Keratinocyte (primary cell): Measurements from ENCODE around the gene KLF7. TPM values are rescaled to one million over a fixed set of nuclear protein-coding genes. Genes with fewer than 3 reads are reported as not detected.

Source experiments
- DNase-seq: peaks from one replicate; pipeline ENCODE4 v3.0.0-alpha.2; 2011; ENCODE audit warnings: low read depth, missing footprints, low spot score
- FAIRE-seq: peaks from 2 replicates; lab custom pipeline; 2011; peaks lifted over from hg19 to GRCh38; lab: Jason Lieb, UNC
- H2AFZ ChIP-seq: 2 replicates; pipeline ENCODE4 v1.6.0; 2012; ENCODE audit warnings: low read length, control low read depth, inconsistent platforms; ENCODE audit not compliant: control insufficient read depth
- H3K27ac ChIP-seq: 2 replicates; pipeline ENCODE4 v1.5.1; 2011; ENCODE audit warnings: low read length; ENCODE audit not compliant: control insufficient read depth, insufficient read depth
- H3K27me3 ChIP-seq: 3 replicates; pipeline ENCODE4 v1.6.0; 2011; ENCODE audit warnings: low read length; ENCODE audit not compliant: control insufficient read depth, insufficient read depth; ENCODE audit errors: extremely low read depth
- H3K36me3 ChIP-seq, 2 experiments: 2 replicates in 1 of 2; 3 replicates in 1 of 2; pipeline ENCODE4 v1.5.1; 2011; ENCODE audit warnings: low read length in 2 of 2, mild to moderate bottlenecking in 1 of 2; ENCODE audit not compliant: control insufficient read depth in 2 of 2, insufficient read depth in 2 of 2; ENCODE audit errors: extremely low read depth in 1 of 2
- H3K4me1 ChIP-seq: 3 replicates; pipeline ENCODE4 v1.5.1; 2011; ENCODE audit warnings: low read length; ENCODE audit not compliant: control insufficient read depth, insufficient read depth; ENCODE audit errors: extremely low read depth
- H3K4me2 ChIP-seq: 3 replicates; pipeline ENCODE4 v1.6.0; 2011; ENCODE audit warnings: low read depth, low read length; ENCODE audit not compliant: control insufficient read depth, insufficient read depth; ENCODE audit errors: extremely low read depth
- H3K4me3 ChIP-seq, 3 experiments: fragments of 200-600 bp in 1 of 3; sonication (generic) in 1 of 3; 2 replicates in 2 of 3; 3 replicates in 1 of 3; pipeline ENCODE4 v1.5.1; 2011 to 2016; ENCODE audit warnings: low read length in 3 of 3, mild to moderate bottlenecking in 3 of 3, control low read depth in 2 of 3, inconsistent platforms in 1 of 3, low read depth in 1 of 3, mixed read lengths in 1 of 3, mixed run types in 1 of 3, moderate library complexity in 1 of 3; ENCODE audit not compliant: control insufficient read depth in 2 of 3, insufficient read depth in 2 of 3; ENCODE audit errors: extremely low read depth in 1 of 3
- H3K79me2 ChIP-seq: 2 replicates; pipeline ENCODE4 v1.6.0; 2012; ENCODE audit warnings: low read length; ENCODE audit not compliant: control insufficient read depth, insufficient read depth
- H3K9ac ChIP-seq: 3 replicates; pipeline ENCODE4 v1.6.0; 2011; ENCODE audit warnings: low read length; ENCODE audit not compliant: control insufficient read depth, insufficient read depth; ENCODE audit errors: extremely low read depth
- H3K9me1 ChIP-seq: 3 replicates; pipeline ENCODE4 v1.6.0; 2011; ENCODE audit warnings: low read length; ENCODE audit not compliant: control insufficient read depth, insufficient read depth; ENCODE audit errors: extremely low read depth
- H3K9me3 ChIP-seq: 2 replicates; pipeline ENCODE4 v1.5.1; 2012; ENCODE audit warnings: low read depth, low read length; ENCODE audit not compliant: control insufficient read depth
- H4K20me1 ChIP-seq: 3 replicates; pipeline ENCODE4 v1.6.0; 2011; ENCODE audit warnings: low read length; ENCODE audit not compliant: control insufficient read depth, insufficient read depth; ENCODE audit errors: extremely low read depth
- CTCF ChIP-seq, 3 experiments: IDR thresholded peaks in 1 of 3; conservative IDR thresholded peaks in 1 of 3; optimal IDR thresholded peaks in 1 of 3; 2 replicates in 2 of 3; 3 replicates in 1 of 3; pipeline versions ENCODE3 to v1.5.1; 2011; ENCODE audit warnings: low read length in 3 of 3, mild to moderate bottlenecking in 3 of 3, moderate library complexity in 2 of 3, control low read depth in 1 of 3, inconsistent platforms in 1 of 3; ENCODE audit not compliant: insufficient read depth in 2 of 3; ENCODE audit errors: extremely low read depth in 1 of 3
- EZH2 ChIP-seq: IDR thresholded peaks from one replicate; pipeline ENCODE4 v1.6.1; 2012; ENCODE audit warnings: inconsistent platforms, mild to moderate bottlenecking, low read length, moderate library complexity
- dilution Hi-C: fragments of 300-500 bp; cut with MboI; formaldehyde crosslinking; loops from one replicate; pipeline ENCODE4 v1.7.0; 2020; ENCODE audit warnings: low sequenced_read_pairs; ENCODE audit not compliant: extremely low pct_ligation_motif_present
- polyA plus RNA-seq, 5 experiments: library from polyadenylated mRNA; depleted of rRNA in 3 of 5; stranded (reverse) in 3 of 5; stranded (forward) in 1 of 5; unstranded in 1 of 5; fragments of >200 nt; gene quantifications; 1 replicate in 1 of 5; 2 replicates in 3 of 5; 3 replicates in 1 of 5; pipeline versions ENCODE4 v1.2.1 to v1.2.3, GENCODE V29; 2011 to 2012; ENCODE audit warnings: missing spikeins in 2 of 5, low read depth in 1 of 5, low replicate concordance in 1 of 5

Gene KLF7
- polyA plus RNA-seq, 1 donor (not counting 4 experiments of a cell fraction or from before 2014, with no cell fraction given): 44.7 TPM

GRCh38 chr2:207073412-207073800 lies 92.3 kb downstream of the KLF7 start:
- Histone ChIP-seq H2AFZ (no peak overlapping the region), H3K4me3 (no peak overlapping the region), H3K36me3 (peaks cover 2 to 3% of the 10 kb centered on the region in 2 experiments), H3K27me3 (no peaks in the 10 kb centered on the region), H3K4me2 (no peak overlapping the region), H3K9me1 (no peaks in the 10 kb centered on the region), H3K9ac (no peak overlapping the region), H4K20me1 (peaks cover 3% of the 10 kb centered on the region), H3K27ac (no peak overlapping the region), H3K4me1 (no peaks in the 10 kb centered on the region), H3K9me3 (no peaks in the 10 kb centered on the region), H3K79me2 (no peaks in the 10 kb centered on the region)
- dilution Hi-C loops: no loop called here
- FAIRE-seq (no peak), DNase-seq (no peak)
- TF ChIP-seq EZH2 (no peak), CTCF (optimal IDR thresholded peaks at IDR 0.05 in 1 of 3, IDR thresholded peaks at IDR 0.05 in 1 of 3, conservative IDR thresholded peaks at IDR 0.05 in 1 of 3; ENCODE audit: extremely low read depth in 1 of 3, insufficient read depth in 2 of 3, low read length in 3 of 3) (no peak)

GRCh38 chr2:207072571-207072970 lies 93.2 kb downstream of the KLF7 start:
- no peak overlapping the region for H3K27ac ChIP-seq
- H3K9me1 ChIP-seq: no peaks in the 10 kb centered on the region
- H3K27me3 ChIP-seq: no peaks in the 10 kb centered on the region
- no peaks in the 10 kb centered on the region for H4K20me1 ChIP-seq
- H3K79me2 ChIP-seq: no peaks in the 10 kb centered on the region
- H3K36me3 ChIP-seq: no peaks in the 10 kb centered on the region
- H3K4me3 ChIP-seq: no peak overlapping the region
- no peaks in the 10 kb centered on the region for H3K4me1 ChIP-seq
- H3K9ac ChIP-seq: no peak overlapping the region
- no peak overlapping the region for H3K4me2 ChIP-seq
- dilution Hi-C loops: no loop called here
- no peak for FAIRE-seq
- DNase-seq: no peak
- no peaks in the 10 kb centered on the region for H3K9me3 ChIP-seq
- TF ChIP-seq CTCF (optimal IDR thresholded peaks at IDR 0.05 in 1 of 3, IDR thresholded peaks at IDR 0.05 in 1 of 3, conservative IDR thresholded peaks at IDR 0.05 in 1 of 3; ENCODE audit: extremely low read depth in 1 of 3, insufficient read depth in 2 of 3, low read length in 3 of 3) (no peak), EZH2 (no peak)
- H2AFZ ChIP-seq: no peak overlapping the region
